Midbrain (tissue), 1 donor: Measurements from ENCODE around the gene ZAP70.
"Not testable (repeated sequence)": the region's sequence is repeated elsewhere in the genome, so short reads cannot be mapped to it uniquely, and the experiment has no call there.

Experiments used
- DNase-seq: peaks from one replicate; lab custom pipeline; 2025; lab: John Stamatoyannopoulos, UW

Gene ZAP70

DNA sequence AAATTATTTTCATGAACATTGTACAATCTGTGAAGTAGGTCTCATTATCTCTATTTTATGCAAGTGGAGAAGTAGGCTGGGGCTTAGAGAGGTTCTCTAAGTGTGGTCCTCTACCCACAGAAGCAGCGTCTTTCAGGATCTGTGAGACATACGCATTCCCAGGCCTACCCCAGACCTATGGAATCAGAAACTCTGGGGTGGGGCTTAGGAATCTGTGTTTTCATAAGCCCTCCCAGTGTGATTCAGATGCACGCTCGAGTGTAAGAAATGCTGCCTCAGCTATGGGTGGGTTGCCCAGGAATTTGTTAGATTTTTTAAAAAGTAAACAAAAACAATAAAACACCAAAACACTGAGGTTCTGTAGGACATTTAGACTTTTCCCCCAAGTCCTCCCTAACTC lies 14.8 kb upstream of the ZAP70 start:
- DNase-seq: no peak

DNA sequence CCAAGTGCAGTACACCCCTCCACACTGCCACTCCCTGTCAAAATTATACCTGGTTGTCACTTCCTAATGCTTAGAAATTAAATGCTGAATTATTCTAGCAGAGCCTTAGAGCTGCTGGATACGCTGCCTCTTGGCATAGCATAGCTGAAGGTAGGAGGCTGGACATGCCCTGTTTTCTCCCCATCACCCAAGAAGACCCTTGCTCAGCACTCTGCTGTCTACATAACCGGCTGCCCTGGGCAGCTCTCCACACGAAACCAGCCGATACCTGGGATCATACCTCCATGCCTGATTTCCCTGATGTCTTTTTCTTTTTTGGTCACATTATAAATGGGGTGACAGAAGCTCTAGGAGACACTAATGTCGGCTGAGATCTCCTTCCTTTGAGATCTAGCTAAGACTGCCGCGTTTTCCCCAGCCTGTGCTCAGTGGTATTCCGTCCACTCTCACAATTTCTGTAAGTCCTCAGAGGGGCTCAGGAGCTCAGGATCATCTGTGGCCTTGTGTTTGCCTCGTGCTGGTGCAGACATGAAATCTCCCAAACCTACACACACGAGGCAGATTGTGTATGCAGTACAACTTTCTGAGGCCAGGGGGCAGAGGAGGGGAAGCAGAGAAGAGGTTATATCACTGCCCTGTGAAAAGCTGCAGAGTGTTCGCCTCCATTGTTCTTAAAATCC lies 13.5 kb upstream of the ZAP70 start:
- DNase-seq: peak; percentile 54

DNA sequence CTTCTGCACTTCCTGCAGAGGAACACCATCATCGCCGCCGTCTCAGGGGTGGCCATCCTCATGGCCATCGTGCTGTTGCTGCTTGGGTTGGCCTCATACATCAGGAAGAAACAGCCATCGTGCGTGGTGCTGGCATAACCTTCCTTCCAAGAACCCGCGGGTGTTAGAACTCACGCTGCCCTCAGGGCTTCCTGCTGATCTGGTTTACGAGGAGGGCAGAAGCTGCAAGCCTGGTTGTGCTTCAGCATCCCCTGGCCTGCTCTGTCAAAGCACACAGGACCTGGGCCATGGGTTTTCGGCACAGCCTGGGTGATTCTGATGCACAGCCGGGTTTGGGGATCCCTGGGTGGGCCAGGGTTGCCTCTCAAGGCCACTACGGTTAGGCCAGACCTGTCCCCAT lies 12.2 kb upstream of the ZAP70 start:
- no peak for DNase-seq

DNA sequence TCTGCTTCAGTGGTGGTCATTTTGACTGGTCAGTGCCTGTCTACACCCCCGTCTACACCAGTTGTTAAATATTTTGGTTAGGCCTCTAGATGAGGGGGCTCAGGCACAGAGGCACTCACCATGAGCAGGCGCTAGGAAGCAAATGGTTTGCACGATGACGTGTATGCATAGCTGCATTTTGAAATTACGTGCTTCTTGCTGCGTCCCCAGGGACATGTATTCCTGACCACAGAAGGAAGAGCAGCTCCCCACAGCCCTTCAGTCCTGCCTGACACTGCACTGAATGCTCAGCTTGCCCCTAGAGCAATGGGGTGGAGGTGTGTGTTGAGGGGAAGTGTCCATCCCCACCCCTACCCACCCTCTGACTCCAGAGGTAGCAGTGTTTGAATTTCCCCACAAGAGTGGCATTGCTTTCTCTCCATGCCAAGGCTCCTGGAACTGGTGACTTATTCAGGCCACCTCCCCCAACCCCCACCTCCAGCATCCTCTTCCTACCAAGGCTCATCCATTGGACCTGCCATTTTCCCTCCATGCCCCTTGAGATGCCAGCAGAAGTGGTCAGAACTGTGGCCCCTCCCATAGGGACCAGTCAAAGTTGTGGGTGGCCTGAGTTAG lies 11.4 kb upstream of the ZAP70 start:
- DNase-seq: no peak

DNA sequence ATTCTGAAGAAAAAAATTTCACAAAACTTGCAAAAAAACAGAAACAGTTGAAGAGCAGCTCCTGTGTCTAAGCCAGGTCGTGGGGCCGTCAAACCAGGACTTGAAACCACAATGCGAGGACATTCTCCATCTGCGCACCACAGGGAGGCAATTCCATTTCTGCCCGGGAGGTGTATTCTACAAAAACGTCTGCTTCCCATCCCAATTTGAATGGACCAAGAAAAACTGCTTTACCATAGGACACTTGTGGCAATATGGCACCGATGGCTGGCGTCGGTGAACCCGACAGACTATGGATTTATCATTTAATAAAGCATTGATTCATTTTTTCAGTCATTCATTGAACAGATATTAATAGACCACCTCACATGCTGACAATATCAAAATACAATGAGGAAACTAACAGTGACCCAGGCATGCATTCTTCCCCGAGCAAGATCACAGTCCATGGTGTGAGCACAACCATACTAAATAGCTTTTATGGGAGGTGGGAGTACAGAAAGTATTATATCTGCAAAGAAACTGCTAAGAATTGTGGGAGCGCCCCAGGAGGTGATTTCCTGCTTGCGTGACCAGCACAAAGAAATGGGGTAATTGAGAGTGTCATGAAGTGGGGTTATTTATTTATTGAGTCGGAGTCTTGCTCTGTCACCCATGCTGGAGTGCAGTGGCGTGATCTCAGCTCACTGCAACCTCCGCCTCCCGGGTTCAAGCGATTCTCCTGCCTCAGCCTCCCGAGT lies 10.5 kb upstream of the ZAP70 start:
- DNase-seq: no peak

DNA sequence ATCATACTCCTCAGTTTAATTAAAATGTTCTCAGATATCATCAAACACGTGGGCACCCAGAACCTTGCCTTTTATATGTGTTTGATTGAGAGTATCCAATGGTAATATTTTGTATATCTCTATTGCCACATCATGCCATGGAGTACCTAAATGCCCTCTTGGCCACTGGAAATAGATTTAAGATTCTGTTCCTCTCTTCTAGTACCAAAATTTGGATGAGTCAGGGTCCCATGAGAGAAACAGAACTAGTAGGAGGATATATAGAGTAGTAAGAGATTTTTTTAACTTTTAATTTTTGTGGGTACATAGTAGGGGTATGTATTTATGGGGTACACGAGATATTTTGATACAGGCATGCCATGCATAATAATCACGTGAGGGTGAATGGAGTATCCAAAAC lies 9.6 kb upstream of the ZAP70 start:
- DNase-seq: no peak

DNA sequence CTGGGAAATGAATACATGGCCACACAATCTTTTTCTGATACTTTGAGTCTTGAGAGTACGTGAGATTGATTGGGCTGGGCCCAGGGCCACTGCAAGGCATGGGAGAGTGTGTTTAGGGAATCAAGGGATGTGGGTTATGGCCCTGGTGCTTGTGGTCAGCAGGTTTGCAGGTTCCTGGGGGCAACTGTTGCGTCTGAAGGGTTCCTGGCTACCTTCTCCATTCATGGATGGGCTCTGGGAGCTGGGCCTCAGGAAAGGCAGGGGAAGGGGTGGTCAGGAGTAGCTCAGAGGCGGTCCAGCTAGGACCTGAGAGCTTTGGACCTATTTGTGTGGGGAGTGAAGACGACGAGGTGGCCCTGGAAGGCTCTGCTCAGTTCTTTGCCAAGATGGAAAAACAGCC lies 8.4 kb upstream of the ZAP70 start:
- DNase-seq: no peak

DNA sequence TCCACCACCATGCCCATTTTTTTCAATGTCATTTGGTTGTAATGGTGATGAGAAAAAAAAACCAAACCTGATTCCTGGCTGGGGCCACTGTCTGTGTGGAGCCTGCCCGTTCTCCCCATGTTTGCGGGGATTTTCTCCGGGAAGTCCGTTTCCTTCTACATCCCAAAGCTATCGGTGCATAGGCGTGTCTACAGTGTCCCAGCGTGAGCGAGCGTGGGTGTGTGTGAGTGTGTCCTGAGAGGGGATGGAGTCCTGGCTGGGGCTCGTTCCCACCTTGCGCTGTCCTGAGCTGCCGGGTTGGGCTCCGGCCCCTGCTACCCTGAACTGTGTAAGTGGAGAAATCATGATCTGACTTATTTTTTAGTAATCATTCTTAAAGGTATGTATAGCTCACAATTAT lies 7.3 kb upstream of the ZAP70 start:
- DNase-seq: no peak

DNA sequence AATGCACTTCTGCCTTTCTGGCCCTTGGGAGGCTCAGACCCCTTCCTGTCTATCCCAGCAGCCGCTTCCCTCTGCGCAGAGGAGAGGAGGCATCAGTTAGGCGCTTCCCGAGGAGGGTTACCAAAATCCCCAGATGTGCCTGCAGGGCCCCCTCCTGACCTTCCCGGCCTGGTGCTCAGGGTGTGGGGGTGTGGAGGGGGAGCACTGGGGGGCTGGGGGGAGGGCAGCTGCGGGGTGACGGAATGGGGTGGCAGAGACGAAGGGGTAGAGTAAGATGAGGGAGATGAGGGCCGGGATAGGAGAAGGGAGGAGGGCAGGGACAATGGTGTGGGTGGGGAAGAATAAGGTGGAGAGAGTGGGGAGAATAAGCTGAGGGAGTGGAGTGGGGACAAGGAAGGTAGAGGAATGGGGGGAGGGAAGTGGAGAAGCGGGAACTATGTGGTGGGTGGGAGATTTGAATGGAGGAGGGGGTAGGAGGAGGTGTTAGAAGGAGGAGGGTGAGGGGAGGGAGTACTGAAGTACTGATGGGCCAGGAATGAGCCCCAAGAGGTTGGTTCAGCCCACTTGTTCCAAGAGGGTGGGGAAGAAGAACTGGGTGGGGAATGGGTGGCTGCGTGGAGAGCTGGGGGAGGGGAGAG lies 6.5 kb upstream of the ZAP70 start:
- DNase-seq: no peak

DNA sequence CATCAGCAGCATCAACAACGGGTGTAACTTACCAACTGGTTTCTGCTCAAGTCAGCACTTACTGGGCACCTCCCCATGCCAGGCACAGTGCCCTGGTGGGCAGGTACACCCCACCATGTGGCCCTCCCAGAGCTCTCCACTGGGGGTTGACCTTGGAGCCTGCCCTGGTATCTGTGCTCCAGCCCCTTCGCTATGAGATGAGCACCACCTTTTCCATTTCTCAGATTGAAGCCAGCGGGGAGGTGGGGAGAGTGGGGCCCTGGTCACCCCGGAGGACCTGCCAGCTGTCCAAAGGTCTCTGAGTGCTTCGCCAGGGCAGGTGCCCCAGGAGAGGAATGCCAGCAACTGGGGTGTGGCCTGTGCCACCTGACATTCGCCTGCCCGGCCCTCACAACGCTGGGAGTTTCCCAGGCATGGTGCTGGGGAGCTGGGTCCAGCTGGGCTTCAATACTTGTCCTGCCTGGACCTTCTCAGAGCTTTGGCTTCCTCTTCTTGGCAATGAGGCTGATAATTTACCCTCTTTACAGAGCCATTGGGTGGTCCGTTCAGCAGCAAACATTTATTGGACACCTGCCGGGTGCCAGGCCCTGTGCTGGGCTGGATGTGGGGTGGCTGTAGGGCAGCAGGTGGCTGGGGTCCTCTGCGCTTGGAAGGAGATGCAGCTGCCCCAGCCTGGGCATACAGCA lies 5.9 kb upstream of the ZAP70 start:
- DNase-seq: no peak

DNA sequence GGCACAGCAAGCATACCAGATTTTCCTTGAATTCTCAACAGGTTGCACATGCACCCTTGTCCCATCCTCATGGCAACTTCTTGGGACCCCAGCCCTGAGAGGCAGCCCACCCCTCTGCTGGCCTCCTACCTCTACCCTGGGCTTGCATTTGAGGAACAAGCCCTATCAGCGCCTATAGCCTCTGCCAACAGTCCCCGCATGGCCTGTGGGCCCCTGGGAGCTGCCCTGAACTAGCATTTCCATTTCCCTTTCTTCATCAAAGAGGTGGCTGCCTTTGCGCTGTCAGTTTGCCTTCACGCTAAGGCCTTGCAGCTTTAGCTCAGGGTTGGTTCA lies 5.4 kb upstream of the ZAP70 start:
- no peak for DNase-seq

DNA sequence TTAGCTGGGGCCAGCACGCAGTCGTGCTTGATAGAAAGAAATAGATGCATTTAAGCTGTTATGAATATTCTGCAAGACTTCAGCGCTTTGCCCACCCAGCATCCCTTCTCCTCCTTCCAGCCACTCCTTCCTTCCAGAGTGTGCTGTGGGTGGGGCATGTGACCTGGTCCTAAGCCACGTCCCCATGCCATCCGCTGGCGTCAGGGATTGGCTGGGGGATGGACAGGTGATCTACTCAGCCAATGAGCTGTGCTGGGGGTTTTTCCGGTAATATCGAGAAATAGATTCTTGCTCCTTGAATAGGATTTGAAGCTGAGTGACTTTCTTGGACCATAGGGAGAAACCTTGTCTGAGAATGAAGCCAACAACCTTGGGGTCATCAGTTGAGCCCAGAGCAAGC lies 4.8 kb upstream of the ZAP70 start:
- no peak for DNase-seq

DNA sequence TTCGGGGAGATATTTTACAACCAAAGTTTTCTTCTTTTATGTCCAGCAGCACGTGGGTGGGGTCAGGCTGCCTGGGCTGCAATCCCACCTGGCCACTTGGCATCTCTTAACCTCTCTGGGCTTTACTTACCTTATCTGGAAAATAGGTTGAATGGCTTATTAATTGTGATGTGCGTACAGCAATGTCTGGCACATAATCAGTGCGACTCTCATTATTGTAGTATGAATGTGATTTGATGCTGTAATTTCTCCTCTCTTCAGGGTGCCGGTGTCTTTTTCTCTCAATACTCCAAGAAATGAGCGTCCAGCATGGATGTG lies 2.0 kb upstream of the ZAP70 start:
- no peak for DNase-seq

DNA sequence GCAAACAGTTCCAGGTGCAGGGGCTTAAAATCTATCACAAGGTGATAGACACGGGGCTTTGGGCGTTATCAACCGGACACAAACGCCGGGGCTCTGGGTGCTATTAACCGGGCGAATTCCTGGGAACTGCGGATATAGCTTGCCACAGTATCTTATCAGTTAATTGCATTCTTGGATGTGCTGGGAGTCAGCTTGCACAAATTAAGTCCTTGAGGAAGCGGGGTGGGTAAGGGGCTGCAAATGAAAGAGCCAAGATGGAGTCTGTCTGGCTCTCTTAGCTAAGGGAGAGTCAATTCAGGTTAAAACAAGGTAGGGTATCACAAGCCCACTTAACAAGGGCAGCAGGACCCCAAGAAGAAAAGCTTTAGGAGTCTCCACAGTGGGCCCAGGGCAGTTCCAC lies 1.2 kb upstream of the ZAP70 start:
- DNase-seq: not testable (repeated sequence)

DNA sequence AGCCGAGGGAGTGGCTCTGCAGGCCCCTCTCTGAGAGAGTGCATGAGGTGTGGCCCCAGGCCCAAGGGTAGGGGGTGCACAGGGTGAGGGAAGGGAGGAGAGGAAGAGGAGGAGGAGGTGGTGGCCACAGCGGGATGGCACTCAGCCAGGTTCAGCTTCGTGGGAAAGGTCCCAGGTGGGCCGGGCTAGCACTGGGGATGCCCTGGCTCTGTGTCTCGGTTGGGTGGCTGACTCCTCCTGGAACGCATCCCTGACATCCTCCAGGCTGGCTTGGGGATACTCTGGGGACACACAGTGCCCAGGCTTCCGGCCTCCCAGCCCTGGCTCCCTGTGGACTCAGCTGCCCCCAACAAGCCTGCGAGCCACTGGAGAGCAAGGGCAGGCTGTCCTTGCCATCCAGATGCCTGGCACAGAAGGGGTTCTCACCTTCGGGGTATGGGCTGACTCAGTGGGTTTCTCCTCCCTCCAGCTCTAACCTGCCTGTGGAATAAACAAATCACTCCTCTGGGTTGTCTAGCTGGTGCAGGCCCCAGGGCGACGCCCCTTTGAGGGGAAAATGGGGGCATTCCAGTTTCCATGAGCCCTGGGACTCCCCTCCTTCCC lies 582 bp upstream of the ZAP70 start:
- DNase-seq: no peak

DNA sequence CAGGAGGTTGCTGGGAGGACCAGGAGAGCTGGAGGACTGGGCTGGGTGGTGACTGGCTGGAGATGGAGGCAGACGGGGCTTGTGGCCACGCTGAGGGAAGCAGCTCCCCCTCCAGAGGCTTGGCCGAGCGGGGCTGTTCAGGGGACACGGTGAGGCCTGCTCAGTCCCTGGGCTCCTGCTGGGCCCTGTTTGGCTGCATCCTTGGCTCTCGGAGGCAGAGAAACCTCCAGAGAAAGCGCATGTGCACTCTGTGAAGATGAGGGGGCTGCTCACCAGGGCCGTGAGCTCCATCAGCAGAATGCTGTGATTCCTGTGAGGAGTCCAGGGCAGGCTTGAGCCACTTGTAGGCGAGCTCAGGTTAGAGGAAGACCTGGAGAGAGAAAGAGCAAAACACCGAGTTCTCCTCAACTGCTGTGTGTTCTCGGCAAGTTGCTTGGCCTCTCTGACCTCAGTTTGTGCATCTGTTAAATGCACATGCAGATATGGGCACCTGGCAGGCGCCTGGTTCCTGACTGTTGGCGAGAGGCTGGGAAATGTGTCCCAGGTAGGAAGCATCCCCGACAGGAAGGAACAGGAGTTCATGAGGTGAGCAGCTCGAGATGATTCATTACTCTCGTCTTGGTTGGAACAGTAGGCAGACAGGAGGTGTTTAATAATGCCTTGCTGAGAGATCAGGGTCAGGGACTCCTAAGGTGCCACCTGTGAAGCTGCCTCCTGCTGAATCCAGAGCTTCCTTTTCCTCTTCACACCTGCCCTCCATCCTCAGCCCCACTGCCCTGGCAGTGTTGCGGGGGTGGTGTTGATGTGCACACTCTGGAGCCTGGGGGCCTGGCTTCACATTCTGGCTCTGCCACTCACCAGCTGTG lies 941 bp downstream of the ZAP70 start:
- no peak for DNase-seq

DNA sequence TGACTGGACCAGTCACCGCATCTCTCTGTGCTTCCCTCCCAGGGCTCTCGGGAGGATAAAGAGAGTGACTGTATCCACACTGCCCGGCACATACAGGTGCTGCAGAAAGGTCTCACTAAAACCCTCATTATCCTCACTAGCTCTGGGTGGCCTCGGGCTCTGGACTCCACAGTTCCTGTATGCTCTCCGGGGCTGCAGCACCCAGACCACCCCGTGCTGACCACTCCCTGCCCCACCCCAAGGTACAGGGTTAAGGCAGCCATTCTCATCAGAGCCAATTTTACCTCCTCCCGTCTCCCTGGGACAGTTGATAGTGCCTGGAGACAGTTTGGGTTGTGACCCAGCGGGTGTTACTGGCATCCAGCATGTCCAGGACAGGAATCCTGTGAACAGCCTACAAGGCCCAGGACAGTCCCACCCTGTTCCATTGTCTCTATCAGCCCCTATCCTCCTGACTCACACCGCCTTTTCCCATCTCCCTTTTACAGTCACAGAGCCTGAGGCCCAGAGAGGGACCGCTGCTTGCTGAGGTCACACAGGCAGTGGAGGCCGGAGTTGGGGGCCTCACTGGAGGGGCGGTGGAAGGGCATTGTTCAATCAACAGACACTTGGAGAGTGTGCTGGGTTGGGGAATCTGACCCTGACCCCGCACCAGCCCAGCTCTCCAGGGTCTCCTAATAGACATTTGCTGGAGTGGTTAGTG lies 1.7 kb downstream of the ZAP70 start:
- DNase-seq: no peak

DNA sequence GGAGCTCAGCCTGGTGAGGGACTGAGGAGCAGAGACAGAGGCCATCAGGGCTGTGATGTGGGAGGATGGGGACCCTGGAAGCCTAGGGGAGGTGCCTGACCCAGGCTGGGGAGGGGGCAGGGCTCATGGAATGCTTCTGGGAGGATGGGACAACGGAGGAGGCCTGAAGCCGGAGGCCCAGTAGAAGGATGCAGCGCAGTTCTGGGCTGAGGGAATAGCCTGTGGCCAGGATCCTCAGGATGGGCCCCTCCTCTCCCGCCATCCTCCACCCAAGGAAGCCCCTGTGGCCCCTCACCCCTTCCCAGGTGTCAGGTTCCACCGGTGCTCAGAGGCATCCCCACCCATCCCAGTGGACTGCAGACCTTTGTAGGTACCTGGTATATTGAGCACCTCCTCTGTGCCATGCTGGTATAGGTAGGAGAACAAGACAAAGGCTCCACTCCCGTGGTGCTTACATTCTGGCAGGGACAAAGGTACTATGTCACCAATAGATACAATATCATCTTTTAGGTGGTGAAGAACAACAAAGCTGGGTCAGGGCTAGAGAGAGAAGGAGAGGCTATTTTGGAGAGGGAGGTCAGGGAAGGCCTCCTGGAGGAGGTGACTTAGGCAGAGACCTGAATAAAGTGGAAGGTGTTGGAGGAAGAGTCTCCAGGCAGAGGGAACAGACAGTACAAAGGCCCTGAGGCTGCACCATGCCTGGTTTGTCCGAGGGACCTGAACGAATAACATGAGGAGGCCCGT lies 2.7 kb downstream of the ZAP70 start:
- DNase-seq: no peak

DNA sequence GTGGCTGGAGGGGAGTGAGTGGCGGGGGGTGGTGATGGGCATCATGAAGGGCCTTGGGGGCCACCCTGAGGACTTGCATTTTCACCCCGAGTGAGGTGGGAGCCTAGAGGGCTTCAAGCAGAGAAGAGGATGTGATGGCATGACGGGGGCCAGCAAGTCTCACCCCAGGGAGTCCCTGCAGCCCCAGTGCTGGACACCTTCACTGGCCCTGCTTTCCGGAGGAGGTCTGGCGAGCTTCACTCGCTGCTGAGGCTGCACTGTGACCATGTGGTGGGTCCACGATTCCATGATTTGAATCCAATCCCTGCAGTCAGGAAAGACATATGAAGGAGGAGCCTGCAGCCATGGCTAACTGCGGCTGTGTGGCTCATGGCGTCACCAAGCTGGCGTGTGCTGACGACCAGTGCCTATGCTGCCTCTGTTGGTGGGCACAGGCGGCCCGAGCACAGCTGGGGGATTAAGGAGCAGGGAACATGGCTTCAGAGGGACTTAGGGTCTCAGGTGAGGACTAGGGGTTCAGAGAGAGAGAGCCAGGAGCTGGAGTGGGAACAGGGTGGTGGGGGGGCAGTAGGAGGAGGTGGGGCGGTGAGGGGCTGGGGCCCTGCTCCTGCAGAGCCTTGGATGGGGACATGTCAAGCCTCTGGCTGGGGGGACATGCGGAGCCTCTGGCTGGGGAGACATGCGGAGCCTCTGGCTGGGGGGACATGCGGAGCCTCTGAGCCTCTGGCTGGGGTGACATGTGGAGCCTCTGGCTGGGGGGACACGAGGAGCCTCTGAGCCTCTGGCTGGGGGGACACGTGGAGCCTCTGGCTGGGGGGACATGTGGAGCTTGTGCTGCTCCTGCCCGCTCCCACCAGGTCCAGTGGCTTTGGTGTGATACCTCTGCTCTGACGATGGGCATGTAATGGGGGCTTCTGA lies 3.6 kb downstream of the ZAP70 start:
- DNase-seq: no peak
